GM21447 (cell line): ENCODE measurements around the gene ZC3H18.

Source experiments
- ATAC-seq: cut with Tn5 transposase; IDR thresholded peaks from one replicate; pipeline ENCODE4 v1.9.1; 2021; ENCODE audit not compliant: unreplicated experiment

Gene ZC3H18

DNA sequence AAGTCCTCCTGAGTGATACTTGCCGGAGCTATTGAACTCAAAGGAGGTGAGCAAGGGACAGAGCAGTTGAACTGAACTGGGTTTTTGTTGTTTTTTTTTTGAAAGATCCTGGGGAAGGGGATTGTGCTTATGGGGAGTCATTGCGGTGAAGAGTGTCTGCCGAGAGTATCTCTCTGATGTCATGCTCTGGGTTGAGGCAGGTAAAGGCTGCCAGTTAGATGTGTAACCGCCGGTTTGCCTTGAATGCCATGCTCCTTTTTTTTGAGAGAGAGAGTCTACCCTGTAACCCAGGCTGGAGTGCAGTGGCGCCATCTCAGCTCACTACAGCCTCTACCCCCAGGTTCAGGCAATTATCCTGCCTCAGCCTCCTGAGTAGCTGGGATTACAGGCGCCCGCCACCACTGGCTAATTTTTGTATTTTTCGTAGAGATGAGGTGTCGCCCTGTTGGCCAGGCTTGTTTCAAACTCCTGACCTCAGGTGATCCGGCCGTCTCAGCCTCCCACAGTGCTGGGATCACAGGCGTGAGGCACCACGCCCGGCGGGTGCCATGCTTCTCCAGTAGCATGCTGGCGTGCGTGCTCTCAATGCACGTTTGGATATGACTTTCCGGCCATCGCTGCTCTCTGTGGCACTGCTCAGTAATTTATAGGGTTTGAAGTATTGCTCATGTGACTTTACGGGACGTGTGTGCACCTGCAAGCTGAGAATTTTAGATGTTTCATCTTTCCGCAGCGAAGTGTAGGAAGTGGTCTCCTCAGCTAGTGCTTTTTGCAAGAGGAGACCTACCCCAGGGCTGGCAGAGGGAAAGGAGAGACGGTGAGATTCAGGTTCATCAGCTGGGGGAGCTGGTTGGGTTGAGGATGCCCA lies 8.5 kb downstream of the ZC3H18 start:
- no peak for ATAC-seq

- ATAC-seq, result no peak
These were observed 10.2 kb downstream of the ZC3H18 start for GRCh38 chr16:88580371-88580770.

DNA sequence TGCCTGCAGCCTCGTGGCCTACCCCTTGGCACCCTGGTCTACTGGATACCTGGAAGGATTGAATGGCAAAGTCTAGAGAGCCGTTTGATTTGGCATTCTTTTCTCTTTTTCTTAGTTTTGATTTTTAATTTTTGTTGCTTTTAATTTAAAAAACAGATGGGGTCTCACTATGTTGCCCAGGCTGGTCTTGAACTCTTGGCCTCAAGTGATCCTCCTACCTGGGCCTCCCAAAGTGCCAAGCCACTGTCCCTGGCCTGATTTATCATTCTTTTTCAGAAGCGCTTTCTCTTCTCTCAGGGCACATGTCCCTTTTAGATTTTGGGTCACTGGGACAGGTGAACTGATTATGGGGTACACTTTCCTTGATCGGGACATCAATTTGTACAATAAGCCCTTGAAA lies 10.8 kb downstream of the ZC3H18 start:
- no peak for ATAC-seq

GRCh38 chr16:88582912-88583575 lies 12.8 kb downstream of the ZC3H18 start:
- ATAC-seq, result no peak

DNA sequence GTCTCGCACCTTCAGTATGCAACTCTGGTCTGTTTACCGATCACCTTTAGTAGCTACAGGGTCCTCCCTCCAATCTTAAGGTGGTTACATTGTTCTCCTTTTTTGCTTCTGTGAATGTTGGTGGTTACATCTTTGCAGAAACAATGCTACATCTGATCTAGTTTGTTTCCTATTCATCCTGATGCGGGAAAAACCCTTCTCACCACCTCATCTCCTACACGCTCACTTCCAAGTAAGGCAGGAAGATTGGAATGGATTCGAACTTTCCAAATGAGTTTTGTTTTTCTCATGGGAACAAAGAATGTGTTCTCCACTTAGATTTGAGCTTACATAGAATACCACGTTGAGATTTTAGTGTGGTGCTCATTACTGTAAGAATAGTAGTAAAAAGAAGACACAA lies 14.5 kb downstream of the ZC3H18 start:
- no peak for ATAC-seq

GRCh38 chr16:88585269-88585668 lies 15.1 kb downstream of the ZC3H18 start:
- ATAC-seq, result no peak

DNA sequence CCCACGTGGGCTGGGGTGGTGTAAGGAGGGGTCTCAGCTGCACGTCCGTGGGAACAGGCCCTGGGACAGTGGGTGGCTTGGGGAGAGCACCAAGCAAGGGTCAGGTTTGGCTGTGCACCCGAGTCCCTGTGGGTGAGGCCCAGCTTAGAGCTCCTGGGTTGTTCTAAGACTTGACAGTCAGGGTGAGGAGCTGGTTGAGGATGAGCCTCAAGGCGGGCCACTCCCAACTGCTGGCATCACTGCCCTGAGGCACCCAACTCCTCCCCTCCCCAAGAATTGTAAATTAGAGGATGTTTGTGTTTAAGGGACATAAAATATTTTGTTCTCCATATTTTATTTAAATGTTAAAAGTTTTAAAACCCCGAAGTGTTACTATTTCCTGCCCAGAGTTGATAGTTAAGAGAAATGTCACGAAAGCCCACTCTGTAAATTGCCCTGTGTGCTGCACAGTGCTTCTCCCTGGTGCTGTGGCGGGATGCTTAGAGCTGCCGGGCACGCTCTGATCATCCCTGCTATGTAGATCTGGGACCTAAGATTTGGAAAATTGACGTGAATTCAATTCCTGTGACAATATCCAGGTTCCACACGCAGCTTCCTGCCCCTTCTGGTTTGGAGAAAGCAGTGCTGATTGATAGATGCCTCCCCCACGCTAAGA lies 15.9 kb downstream of the ZC3H18 start:
- ATAC-seq, result no peak

GRCh38 chr16:88588148-88588547 lies 17.9 kb downstream of the ZC3H18 start:
- no peak for ATAC-seq

- ATAC-seq, result no peak
These were observed 18.6 kb downstream of the ZC3H18 start for GRCh38 chr16:88588754-88589153.

DNA sequence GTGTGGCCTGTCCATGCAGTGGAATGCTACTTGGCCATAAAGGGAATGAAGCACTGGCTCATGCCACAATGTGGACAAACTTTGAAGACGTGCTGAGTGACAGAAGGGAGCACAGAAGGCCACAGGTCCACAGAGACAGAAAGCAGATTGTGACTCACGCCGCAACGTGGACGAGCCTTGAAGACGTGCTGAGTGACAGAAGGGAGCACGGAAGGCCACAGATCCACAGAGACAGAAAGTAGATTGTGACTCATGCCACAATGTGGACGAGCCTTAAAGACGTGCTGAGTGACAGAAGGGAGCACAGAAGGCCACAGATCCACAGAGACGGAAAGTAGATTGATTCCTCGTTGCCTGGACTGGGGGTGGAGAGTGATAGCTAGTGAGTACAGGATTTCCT lies 19.2 kb downstream of the ZC3H18 start:
- ATAC-seq, result no peak

DNA sequence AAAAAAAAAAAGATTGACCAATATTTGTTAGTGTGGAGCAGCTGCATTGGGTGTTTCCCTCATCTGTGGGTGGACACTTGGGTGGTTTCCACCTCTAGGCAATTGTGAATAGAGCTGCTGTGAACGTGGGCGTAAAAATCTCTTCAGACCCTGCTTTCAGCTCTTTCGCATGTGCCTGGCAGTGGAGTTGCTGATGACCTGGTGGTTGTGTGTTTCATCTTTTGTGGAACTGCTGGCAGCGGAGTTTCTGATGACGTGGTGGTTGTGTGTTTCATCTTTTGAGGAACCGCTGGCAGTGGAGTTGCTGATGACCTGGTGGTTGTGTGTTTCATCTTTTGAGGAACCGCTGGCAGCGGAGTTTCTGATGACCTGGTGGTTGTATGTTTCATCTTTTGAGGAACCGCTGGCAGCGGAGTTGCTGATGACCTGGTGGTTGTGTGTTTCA lies 21.4 kb downstream of the ZC3H18 start:
- no peak for ATAC-seq

DNA sequence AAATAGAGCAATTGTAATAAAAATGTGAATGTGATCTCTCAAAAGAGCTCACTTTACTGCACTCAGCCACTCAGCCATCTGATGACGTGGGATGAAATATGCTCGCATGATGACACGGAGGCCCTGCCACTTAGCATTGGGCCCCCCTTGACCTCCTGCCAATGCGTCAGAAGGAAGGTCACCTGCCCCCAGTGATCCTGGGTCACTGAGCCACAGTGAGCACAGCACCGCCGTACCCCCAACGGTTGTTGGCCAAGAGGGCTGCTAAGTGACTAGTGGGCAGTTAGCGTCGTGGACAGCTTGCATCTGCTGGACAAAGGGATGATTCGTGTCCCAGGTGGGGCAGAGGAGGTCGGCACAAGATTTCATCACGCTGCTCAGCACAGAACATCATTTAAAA lies 22.9 kb downstream of the ZC3H18 start:
- ATAC-seq, result no peak

- ATAC-seq, result no peak
These were observed 23.3 kb downstream of the ZC3H18 start for GRCh38 chr16:88593489-88593888.

- no peak for ATAC-seq
These were observed 23.7 kb downstream of the ZC3H18 start for GRCh38 chr16:88593910-88594309.

DNA sequence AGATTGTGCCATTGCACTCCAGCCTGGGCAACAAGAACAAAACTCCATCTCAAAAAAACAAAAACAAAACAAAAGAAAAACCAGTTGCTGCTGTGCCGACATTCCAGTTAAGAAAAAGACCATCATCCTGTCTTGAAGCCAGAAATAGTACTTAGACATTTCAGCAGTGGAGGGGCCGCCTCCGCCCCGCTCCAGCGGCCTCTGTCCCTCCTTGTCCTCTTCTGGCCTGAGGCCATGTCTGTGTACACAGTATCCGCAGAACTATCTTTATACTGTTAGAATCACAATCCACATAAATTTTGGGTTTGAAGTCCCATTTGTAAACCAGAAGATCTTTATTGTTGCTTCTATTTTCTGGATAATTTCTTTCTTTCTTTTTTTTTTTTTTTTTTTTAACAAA lies 24.9 kb downstream of the ZC3H18 start:
- no peak for ATAC-seq

DNA sequence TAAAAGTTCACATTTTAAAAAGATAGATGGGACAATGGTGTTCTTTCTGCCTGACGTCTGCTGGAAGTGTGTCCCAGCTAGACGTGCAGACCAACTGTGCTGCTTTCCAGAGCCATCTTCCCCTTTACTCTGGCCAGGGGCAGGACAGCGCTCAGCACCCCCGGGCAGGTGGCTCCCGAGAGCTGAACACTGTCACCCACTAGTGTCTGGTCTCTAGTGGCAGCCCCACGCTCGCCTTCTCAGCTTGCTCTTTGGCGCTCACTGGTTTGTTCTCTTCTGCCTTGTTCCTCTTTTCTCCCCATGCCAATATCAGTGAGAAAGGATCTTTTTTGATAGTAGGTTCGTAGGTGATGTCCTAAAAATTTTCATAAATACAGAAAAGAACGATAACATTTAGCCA lies 25.7 kb downstream of the ZC3H18 start:
- ATAC-seq, result no peak

DNA sequence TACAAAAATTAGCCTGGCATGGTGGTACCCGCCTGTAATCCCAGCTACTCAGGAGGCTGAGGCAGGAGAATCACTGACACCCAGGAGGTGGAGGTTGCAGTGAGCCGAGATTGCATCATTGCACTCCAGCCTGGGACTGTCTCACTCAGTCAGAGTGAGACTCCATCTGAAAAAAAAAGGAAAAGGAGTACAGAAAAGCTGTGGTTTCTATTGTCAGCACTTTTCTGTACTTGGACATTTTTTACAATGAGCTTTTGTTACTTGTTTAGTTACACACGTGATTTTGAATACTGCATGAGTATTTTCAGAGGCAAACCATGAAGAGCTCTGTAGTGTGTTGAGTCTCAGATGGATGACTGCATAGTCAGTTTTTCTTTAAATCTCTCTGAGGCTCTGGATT lies 26.3 kb downstream of the ZC3H18 start:
- ATAC-seq, result no peak

DNA sequence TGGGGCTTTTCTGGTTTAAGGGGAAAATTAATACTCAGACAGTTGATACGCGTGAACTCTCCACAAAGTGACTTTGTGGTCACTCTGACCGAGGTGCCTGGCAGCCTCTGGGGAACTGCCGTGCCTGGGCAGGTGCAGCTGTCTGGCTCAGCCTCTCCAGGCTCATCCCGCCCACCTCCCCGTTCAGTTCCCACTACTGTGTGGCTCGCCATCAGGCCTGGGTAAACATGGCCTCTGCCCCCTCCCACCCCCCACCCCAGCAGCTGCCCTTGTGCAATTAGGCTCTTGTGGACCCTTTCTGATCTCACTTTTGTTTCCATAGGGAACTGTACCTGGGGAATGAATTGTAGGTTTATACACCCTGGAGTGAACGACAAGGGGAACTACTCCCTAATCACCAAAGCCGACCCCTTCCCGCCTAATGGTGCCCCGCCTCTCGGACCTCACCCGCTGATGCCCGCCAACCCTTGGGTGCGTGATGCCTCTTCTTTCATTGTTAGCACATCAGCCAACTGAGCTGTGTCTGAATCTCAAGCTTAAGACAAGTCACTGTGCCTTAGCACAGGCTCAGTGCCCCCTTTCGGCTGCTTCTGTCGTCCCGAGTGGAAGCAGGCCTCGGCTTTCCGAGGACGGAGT lies 27.8 kb downstream of the ZC3H18 start:
- no peak for ATAC-seq

- no peak for ATAC-seq
These were observed 29.0 kb downstream of the ZC3H18 start for GRCh38 chr16:88599092-88599733.

- ATAC-seq, result no peak
These were observed 29.8 kb downstream of the ZC3H18 start for GRCh38 chr16:88599825-88600538.
